ENCODE data around the gene DDR1.

GRCh38 chr6:30938730-30939129, 54.4 kb downstream of the DDR1 start:
- TF ChIP-seq, protein P1, sequence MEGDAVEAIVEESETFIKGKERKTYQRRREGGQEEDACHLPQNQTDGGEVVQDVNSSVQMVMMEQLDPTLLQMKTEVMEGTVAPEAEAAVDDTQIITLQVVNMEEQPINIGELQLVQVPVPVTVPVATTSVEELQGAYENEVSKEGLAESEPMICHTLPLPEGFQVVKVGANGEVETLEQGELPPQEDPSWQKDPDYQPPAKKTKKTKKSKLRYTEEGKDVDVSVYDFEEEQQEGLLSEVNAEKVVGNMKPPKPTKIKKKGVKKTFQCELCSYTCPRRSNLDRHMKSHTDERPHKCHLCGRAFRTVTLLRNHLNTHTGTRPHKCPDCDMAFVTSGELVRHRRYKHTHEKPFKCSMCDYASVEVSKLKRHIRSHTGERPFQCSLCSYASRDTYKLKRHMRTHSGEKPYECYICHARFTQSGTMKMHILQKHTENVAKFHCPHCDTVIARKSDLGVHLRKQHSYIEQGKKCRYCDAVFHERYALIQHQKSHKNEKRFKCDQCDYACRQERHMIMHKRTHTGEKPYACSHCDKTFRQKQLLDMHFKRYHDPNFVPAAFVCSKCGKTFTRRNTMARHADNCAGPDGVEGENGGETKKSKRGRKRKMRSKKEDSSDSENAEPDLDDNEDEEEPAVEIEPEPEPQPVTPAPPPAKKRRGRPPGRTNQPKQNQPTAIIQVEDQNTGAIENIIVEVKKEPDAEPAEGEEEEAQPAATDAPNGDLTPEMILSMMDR (conservative IDR thresholded peaks at IDR 0.05 in 1 of 2, IDR thresholded peaks at IDR 0.05 in 1 of 2; ENCODE audit: extremely low read depth in 1 of 2, insufficient read depth in 1 of 2, low read depth in 1 of 2, low read length in 2 of 2): no peak
- no peak for TF ChIP-seq EZH2 (IDR thresholded peaks at IDR 0.05; ENCODE audit: borderline replicate concordance, low read length)
